HepG2 (cell line): ENCODE data around the gene PKNOX2.

ENCODE experiments used
- AGO2 ChIP-seq: fragments of 200-400 bp; formaldehyde crosslinking; optimal IDR thresholded peaks from 2 replicates; pipeline ENCODE3; 2017; ENCODE audit warnings: mild to moderate bottlenecking, low read depth, low read length, moderate library complexity
- ATAD3A ChIP-seq: sonication (generic); formaldehyde crosslinking; IDR thresholded peaks from 2 replicates; pipeline ENCODE4 v1.4.0; 2020; ENCODE audit warnings: missing genetic modification reagents
- NR1H2 ChIP-seq: sonication (generic); formaldehyde crosslinking; IDR thresholded peaks from 2 replicates; pipeline ENCODE4 v1.8.1; 2022; ENCODE audit warnings: low read depth, missing genetic modification reagents, borderline replicate concordance
- ZNF234 ChIP-seq: sonication (generic); formaldehyde crosslinking; conservative IDR thresholded peaks from 2 replicates; pipeline ENCODE4 v1.5.1; 2020; ENCODE audit warnings: mild to moderate bottlenecking, missing genetic modification reagents
- ZNF382 ChIP-seq: sonication (generic); formaldehyde crosslinking; IDR thresholded peaks from 2 replicates; pipeline ENCODE4 v1.5.0; 2020; ENCODE audit warnings: missing genetic modification reagents, mild to moderate bottlenecking, borderline replicate concordance

- TF ChIP-seq ZNF234 (CRISPR knock-in tag) (no peak), AGO2 (no peak), ATAD3A (no peak), ZNF382 (no peak), NR1H2 (CRISPR knock-in tag) (no peak)
Measured at GRCh38 chr11:125379565-125379964, 215.0 kb downstream of the PKNOX2 start.
